NCI-H1436 (cell line): Measurements from ENCODE around the gene TFRC.
"Not testable (repeated sequence)": the region's sequence is repeated elsewhere in the genome, so short reads cannot be mapped to it uniquely, and the experiment has no call there.

Experiments
- DNase-seq: peaks from one replicate; lab custom pipeline; 2025; lab: John Stamatoyannopoulos, UW

The TFRC gene

GRCh38 chr3:196081002-196081833 is 672 bp downstream of the TFRC start:
- DNase-seq = peak; percentile 34

DNA sequence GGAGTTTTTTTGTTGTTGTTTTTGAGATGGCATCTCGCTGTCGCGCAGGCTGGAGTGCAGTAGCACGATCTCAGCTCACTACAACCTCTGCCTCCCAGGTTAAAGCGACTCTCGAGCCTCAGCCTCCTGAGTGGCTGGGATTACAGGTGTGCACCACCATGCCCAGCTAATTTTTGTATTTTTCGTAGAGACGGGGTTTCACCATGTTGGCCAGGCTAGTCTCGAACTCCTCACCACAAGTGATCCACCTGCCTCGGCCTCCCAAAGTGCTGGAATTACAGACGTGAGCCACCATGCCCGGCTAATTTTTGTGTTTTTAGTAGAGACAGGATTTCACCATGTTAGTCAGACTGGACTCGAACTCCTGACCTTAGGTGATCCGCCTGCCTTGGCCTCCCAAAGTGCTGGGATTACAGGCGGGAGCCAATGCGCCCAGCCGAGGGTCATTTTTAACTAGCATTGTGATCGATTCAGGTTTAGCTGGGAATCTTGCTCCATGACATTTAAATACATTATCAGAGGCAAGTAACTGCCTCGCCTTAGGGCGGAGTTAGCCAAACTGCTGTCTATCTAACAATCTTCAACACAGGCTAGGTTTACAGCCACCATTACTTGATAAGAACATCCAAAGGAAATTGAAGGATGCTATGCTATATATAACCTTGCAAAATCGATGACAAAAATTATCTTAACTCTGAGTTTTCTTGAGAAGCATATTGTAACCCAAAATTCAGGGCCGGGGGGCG is 1.6 kb downstream of the TFRC start:
- DNase-seq = not testable (repeated sequence)

DNA sequence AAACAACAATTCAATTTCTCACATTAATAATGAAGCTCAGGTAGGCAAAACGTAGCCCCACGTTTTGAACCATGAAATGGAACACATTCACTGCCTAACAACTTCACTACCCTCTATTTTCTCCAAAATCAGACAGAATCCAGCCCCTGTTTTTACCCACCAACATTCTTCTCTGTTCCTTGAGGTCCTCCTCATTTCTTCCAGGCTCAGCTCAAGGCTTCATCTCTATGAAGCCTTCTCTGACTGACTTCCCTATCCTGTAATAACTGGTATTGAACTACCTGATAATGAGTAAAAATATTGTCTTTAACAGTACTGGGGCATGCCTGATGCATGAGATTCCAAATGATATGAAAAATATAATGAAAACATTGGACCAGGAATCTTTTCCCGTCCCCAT is 2.2 kb downstream of the TFRC start:
- no peak for DNase-seq

GRCh38 chr3:196075013-196075412 is 6.9 kb downstream of the TFRC start:
- no peak for DNase-seq

DNA sequence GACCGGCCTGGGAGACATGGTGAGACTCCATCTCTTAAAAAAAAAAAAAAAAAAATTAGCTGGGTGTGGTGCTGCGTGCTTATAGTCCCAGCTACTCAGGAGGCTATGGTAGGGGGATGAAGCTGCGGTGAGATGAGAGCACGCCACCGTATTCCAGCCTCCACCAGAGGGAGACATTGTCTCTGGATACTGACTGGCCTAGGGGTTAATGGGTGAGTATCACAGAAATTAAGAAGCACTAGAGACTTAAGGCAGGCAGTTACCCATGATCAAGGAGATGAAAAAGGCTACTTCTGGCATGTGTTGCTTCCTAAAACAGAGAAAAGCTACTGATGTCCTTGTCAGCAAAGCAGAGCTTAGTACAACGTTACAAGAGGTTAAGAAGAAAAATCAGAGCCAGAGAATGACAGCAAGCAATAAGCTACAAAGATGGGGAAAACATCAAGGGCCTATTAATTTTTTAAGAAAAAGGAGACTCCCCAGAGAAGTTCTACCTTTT is 8.6 kb downstream of the TFRC start:
- peak; percentile 79 for DNase-seq

- DNase-seq = no peak
These were observed 9.6 kb downstream of the TFRC start for GRCh38 chr3:196072313-196072712.

- DNase-seq = not testable (repeated sequence)
These were observed 13.1 kb downstream of the TFRC start for GRCh38 chr3:196068812-196069211.

- DNase-seq = no peak
These were observed 14.5 kb downstream of the TFRC start for GRCh38 chr3:196067439-196067838.

DNA sequence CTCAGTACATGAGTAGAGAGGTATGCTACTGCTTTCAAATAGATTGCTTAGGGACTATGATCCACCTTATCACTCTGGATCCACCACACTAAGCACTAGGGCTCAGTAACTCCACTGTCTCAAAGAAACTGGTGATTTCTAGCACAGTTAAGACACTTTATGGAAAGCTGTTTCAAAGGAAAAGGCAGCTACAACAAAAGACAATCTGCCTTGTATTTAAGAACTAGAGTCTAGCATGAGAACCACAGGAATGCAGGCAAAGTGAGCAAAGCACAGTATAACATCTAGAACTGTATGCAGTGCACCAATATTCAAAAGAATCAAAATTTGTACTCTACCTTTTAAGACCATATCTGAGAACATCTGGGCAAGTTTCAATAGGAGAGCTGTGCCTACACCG is 17.9 kb downstream of the TFRC start:
- DNase-seq = no peak

GRCh38 chr3:196063456-196063855 is 18.4 kb downstream of the TFRC start:
- DNase-seq = no peak

GRCh38 chr3:196063049-196063448 is 18.8 kb downstream of the TFRC start:
- DNase-seq = no peak

DNA sequence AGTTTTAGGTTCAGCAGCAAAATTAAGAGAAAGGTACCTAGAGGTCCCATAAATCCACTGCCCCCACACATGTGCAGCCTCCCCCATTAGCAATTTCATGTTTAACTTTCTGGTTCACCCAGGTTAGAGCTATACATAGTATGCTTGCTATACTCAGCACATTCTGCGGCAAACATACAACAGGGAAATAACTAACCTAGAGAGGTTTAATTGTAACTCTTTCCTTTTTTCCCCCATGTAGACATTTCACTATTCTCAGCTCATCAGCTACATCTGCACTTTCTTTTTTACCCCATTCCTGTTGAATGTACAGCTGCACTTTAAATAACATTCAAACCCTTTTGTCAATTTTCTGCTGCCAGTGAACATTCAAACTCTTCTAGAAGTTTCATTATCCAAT is 21.1 kb downstream of the TFRC start:
- DNase-seq = no peak

DNA sequence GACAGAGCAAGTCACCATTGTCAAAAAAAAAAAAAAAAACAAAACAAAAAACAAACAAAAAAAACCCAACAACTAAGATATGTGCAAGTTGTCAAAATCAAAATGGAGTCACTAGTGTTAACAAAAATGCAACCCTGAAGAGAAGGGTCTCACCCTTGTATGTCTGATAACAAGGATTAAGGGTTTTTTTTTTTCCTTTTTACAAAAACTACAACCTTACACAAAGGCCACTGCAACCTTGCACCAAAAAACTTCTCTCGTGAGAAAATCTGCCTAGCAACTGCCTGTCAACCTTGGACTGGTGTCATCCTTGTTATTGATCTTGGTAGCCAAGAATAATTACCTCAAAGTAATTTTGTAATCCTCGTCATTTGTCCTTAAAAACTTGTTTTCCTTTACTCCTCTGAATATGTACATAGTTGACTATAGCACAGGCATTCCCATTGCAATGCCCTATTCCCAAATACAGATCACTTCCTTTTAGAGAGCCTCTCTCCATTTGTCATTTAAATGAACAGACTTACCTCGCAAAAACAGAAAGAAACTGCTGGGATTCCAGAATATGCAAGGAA is 24.0 kb downstream of the TFRC start:
- DNase-seq = no peak

DNA sequence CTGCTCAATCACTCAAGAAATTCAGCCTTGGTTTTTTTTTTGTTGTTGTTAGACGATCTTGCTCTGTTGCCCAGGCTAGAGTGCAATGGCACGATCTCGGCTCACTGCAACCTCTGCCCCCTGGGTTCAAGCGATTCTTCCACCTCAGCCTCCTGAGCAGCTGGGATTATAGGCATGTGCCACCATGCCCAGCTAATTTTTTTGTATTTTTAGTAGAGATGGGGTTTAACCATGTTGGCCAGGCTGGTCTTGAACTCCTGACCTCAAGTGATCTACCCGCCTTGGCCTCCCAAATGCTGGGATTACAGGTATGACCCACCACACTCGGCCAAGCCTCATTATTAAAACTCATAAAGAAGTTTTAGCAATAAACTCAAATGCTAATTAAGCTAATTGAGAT is 25.5 kb downstream of the TFRC start:
- DNase-seq = not testable (repeated sequence)

DNA sequence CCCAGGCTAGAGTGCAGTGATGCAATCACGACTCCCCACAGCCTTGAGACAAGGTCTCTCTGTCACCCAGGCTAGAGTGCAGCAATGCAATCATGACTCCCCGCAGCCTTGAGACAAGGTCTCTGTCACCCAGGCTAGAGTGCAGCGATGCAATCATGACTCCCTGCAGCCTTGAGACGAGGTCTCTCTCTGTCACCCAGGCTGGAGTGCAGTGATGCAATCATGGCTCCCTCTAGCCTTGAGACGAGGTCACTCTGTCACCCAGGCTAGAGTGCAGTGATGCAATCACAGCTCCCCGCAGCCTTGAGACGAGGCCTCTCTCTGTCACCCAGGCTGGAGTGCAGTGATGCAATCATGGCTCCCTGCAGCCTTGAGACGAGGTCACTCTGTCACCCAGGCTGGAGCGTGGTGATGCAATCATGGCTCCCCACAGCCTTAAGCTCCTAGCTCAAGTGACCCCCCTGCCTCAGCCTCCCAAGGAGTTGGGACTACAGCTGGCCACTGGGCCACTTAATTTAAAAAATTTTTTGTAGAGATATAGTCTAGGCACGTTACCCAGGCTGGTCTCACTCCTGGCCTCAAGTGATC is 26.1 kb downstream of the TFRC start:
- DNase-seq = no peak

DNA sequence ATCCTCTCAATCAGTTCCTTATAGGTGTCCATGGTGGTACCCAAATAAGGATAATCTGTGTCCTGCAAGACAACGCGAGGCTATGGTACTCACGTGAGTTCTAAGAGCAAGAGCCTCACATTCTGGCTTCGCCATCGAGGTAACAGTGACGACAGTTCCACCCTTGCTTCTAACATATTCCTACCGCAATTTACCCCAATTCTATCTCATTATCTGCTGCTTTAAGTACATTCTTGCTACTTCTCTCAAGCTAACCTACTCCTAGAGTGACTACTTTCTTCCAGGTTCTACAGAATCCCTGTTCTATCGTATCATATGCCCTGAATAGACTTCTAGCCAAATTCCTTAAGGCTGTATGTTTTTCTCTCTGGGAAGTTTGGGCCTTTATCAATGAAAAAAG is 26.6 kb downstream of the TFRC start:
- DNase-seq = no peak

- DNase-seq = no peak
These were observed 27.2 kb downstream of the TFRC start for GRCh38 chr3:196054661-196055060.

DNA sequence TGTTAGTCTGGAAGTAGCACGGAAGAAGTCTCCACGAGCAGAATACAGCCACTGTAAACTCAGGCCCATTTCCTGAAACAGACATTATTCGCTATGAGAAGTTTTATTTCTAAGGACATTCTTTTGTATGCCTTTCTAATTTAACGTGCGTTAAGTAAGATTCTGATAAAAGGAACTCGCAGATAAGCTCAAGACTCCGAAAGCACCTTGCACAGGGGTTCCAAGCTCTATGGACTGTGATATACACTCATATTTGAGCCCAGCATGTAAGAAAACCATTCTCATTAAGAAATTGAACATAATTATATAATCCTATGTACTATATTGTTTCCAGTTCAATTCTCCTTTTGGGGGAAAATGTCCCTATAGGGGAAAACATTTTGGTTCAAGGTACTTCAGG is 28.4 kb downstream of the TFRC start:
- no peak for DNase-seq

DNA sequence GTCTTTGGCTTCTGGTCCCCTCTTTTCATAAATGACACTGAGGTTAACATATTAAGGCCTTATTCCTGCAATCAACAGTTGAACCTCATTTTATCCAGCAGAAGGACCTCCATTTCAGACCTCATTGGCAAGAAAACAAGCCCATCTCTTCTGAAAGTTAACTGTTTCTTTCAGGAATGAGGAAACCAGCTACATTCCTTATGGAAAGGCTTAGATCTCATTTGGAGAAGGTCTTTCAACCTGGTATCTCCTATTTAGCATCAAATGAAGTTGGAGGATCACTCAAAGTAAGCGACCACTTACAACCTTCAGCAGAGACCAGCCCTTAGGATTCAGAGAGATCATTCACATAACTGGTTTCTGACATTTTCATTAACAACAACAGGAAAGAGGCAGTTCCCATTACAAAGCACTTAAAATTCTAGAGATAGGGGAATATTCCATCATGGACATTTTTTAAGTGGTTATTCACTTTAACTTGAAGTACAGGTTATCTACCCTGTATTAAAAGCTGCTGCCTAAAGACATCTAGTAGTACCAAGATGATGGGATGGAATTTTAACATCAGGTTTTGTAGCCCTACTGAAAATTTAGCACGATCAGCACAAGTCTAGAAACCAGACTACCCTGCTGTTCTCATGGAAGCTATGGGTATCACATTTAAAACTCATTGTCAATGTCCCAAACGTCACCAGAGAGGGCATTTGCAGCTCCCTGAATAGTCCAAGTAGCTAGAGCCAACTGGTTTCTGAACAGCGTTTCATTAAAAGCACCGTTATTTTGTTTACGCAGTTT is 30.4 kb downstream of the TFRC start:
- no peak for DNase-seq

- DNase-seq = no peak
These were observed 31.3 kb downstream of the TFRC start for GRCh38 chr3:196050597-196050996.

GRCh38 chr3:196049653-196050052 is 32.2 kb downstream of the TFRC start:
- no peak for DNase-seq
